ENCODE results near the gene CXCL11.

DNA sequence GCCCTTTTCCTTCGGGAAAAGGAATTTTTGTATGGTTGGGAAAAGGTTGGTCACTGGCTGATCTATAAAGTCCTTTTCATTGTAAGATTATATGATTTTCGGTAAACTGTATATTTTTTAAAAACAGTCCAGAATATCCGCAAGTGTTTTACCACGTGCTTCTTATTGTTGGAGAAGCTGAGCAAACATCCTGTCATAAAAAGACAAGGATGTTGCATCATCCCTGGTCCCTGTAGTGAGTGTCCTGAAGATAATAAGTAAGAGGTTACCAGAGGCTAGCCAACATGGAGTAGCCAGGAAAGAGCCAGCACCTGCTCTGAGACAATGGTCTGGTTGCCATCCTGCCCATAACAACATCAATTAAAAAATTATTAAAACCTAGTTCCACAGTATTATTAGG lies 33.7 kb downstream of the CXCL11 start:
- TF ChIP-seq POLR2A (IDR thresholded peaks at IDR 0.05) (no peak), CTCF (IDR thresholded peaks at IDR 0.05) (no peak)
